Uterus (tissue), 4 donors: ENCODE data around the gene SPATA9. TPM values are rescaled to one million over a fixed set of nuclear protein-coding genes. Genes with fewer than 3 reads are reported as not detected.
"Not testable (repeated sequence)": the region's sequence is repeated elsewhere in the genome, so short reads cannot be mapped to it uniquely, and the experiment has no call there.

Experiments
- DNase-seq, 2 donors: peaks; one replicate each; pipeline ENCODE4 v3.0.0-alpha.2; 2019 to 2020
- H3K27ac ChIP-seq, 2 donors: fragments of 200-600 bp; sonication (generic); 1 replicate in 1 of 2; 2 replicates in 1 of 2; pipeline ENCODE4 v1.5.1; 2016 to 2018
- H3K27me3 ChIP-seq, 2 donors: fragments of 200-600 bp; sonication (generic); one replicate each; pipeline ENCODE4 v1.5.1; 2018 to 2019; ENCODE audit warnings: control low read depth in 1 of 2
- H3K36me3 ChIP-seq, 2 donors: fragments of 200-600 bp; sonication (generic); one replicate each; pipeline ENCODE4 v1.5.1; 2019; ENCODE audit warnings: control low read depth in 1 of 2
- H3K4me1 ChIP-seq, 2 donors: fragments of 200-600 bp; sonication (generic); one replicate each; pipeline ENCODE4 v1.5.1; 2018 to 2019; ENCODE audit warnings: control low read depth in 1 of 2
- H3K4me3 ChIP-seq, 2 donors: fragments of 200-600 bp; sonication (generic); 1 replicate in 1 of 2; 2 replicates in 1 of 2; pipeline ENCODE4 v1.5.1; 2018 to 2019; ENCODE audit warnings: mild to moderate bottlenecking in 1 of 2
- H3K9me3 ChIP-seq, 2 donors: fragments of 200-600 bp; sonication (generic); one replicate each; pipeline ENCODE4 v1.5.1; 2019; ENCODE audit warnings: control low read depth in 1 of 2
- CTCF ChIP-seq, 4 experiments: fragments of 200-600 bp in 2 of 4; fragments of 450-650 bp in 2 of 4; sonication (generic) in 2 of 4; IDR thresholded peaks; one replicate each; pipeline ENCODE4 v1.5.1; 2016 to 2019; ENCODE audit warnings: antibody characterized with exemption in 4 of 4, mild to moderate bottlenecking in 2 of 4, moderate library complexity in 1 of 4
- POLR2A ChIP-seq, 2 donors: fragments of 450-650 bp; IDR thresholded peaks; one replicate each; pipeline ENCODE4 v1.6.1; 2016; ENCODE audit warnings: antibody characterized with exemption in 2 of 2, mild to moderate bottlenecking in 1 of 2, moderate library complexity in 1 of 2
- intact Hi-C: fragments of 100-400 bp; cut with DNase I; formaldehyde crosslinking; loops from one replicate; pipeline ENCODE4 v1.15.1; 2023; ENCODE audit warnings: low total_unique reads
- total RNA-seq, 4 donors: library from RNA; depleted of rRNA in 3 of 4; stranded (reverse); fragments of >200 nt in 3 of 4; gene quantifications; one replicate each; pipeline versions ENCODE4 v1.1.0 to v1.2.4, GENCODE V29; 2014 to 2023
- donor health status: DM: yes; HTN: yes; CAD: no.

The SPATA9 gene
- total RNA-seq, 4 donors from 2014 or later = 0.34 to 1.6 TPM; not detected in 2

GRCh38 chr5:95709967-95710650 lies 27.3 kb upstream of the SPATA9 start:
- H3K9me3 ChIP-seq = no peaks in the 10 kb centered on the region
- intact Hi-C loops = no loop called here
- no peaks in the 10 kb centered on the region for H3K4me1 ChIP-seq
- H3K36me3 ChIP-seq = no peaks in the 10 kb centered on the region
- peak overlapping the region in 1 of 2 donors; percentile 23 for H3K4me3 ChIP-seq
- peak overlapping the region in 1 of 2 donors; percentile 48 for H3K27ac ChIP-seq
- peak; percentile 42 to 44 for DNase-seq
- no peak for TF ChIP-seq CTCF (IDR thresholded peaks at IDR 0.05)
- no peak for TF ChIP-seq POLR2A (IDR thresholded peaks at IDR 0.05)
- H3K27me3 ChIP-seq = no peaks in the 10 kb centered on the region

DNA sequence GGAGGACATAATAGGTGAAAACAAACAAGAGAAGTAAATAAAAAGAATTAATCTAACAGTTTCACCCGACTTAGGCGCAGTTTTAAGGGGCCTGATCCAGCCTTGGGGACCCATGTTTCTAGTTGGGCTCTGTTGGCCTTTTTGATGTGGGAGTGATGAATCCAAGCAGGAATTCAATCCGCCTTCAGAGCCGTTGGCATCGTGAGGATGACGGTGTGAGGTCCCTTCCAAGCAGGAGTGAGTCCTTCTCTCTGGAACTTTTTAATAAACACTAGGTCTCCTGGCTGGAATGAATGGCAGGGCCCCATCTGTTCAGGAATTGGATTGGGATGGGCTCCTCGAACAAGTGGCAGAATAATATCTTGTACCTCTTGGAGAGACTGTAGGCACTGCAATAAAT lies 26.1 kb upstream of the SPATA9 start:
- H3K9me3 ChIP-seq = no peaks in the 10 kb centered on the region
- intact Hi-C loops = no loop called here
- no peak for TF ChIP-seq CTCF (IDR thresholded peaks at IDR 0.05)
- no peak for TF ChIP-seq POLR2A (IDR thresholded peaks at IDR 0.05)
- no peak for DNase-seq
- H3K36me3 ChIP-seq = no peaks in the 10 kb centered on the region
- no peak overlapping the region for H3K27ac ChIP-seq
- H3K4me1 ChIP-seq = no peaks in the 10 kb centered on the region
- H3K27me3 ChIP-seq = no peaks in the 10 kb centered on the region
- H3K4me3 ChIP-seq = no peak overlapping the region

DNA sequence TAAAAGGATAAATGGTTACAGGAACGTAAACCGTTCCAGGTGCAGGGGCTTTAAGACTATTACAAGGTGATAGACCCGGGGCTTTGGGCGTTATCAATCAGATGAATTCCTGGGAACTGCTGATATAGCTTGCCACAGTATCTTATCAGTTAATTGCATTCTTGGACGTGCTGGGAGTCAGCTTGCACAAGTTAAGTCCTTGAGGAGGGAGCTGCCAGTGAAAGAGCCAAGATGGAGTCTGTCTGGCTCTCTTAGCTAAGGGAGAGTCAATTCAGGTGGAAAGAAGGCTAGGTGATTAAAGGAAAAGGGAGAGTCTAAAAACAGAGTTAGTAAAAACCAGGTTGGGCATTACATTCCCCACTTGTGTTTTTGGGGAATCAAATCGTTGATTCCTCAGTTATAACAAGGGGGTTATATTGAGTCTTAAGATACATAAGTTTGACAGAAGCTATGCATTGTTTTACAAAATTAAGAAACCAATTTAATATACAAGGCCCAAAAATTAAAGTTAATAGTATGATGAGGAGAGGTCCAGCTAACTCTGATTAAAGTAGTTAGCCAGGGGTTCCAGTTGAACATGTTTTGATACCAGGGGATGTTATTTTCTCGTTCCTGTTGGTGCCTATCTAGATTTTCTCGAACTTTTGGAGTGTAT lies 24.9 kb upstream of the SPATA9 start:
- H3K9me3 ChIP-seq, DNase-seq, H3K36me3 ChIP-seq, H3K27ac ChIP-seq, H3K4me1 ChIP-seq, H3K27me3 ChIP-seq, intact Hi-C loops, H3K4me3 ChIP-seq: not testable (repeated sequence)

GRCh38 chr5:95707055-95707454 lies 24.3 kb upstream of the SPATA9 start:
- intact Hi-C loops = no loop called here
- Histone ChIP-seq H3K27ac (no peak overlapping the region), H3K36me3 (no peaks in the 10 kb centered on the region), H3K27me3 (no peaks in the 10 kb centered on the region), H3K9me3 (no peaks in the 10 kb centered on the region), H3K4me1 (no peaks in the 10 kb centered on the region), H3K4me3 (no peak overlapping the region)
- DNase-seq = no peak
- TF ChIP-seq POLR2A (IDR thresholded peaks at IDR 0.05) (no peak), CTCF (IDR thresholded peaks at IDR 0.05) (no peak)

- H3K9me3 ChIP-seq, H3K27ac ChIP-seq, H3K36me3 ChIP-seq, intact Hi-C loops, DNase-seq, H3K4me1 ChIP-seq, H3K4me3 ChIP-seq, H3K27me3 ChIP-seq: not testable (repeated sequence)
Measured at GRCh38 chr5:95706196-95706595, 23.4 kb upstream of the SPATA9 start.

GRCh38 chr5:95704150-95704549 lies 21.4 kb upstream of the SPATA9 start:
- no peak for DNase-seq

More at GRCh38 chr5:95704150-95704549, 21.4 kb upstream of the SPATA9 start:
- TF ChIP-seq CTCF (IDR thresholded peaks at IDR 0.05) (no peak), POLR2A (IDR thresholded peaks at IDR 0.05) (no peak)
- H3K27ac ChIP-seq = no peak overlapping the region
- H3K27me3 ChIP-seq = no peaks in the 10 kb centered on the region
- no peaks in the 10 kb centered on the region for H3K36me3 ChIP-seq
- H3K9me3 ChIP-seq = no peaks in the 10 kb centered on the region
- H3K4me3 ChIP-seq = no peak overlapping the region
- intact Hi-C loops = no loop called here
- H3K4me1 ChIP-seq = no peaks in the 10 kb centered on the region
